ENCODE results near the gene LIPN.

LIPN gene

DNA sequence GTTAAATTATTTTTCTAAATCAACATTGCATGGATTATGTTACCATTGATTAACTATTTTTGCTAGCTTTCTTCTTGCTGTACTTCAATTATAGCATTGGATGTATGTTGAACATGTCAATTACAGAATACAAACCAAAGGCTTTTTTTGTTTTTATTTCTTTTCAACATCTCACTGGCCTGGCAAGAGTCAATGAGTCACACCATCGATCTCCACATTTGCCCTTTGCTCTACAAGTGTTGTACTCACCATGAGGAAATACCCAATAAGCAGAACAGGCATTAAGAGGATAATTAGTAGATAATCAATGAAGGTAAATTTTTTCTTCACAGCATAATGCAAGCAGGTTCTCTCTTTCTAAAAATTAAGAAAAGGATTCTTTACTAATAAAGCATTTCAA is 68.5 kb downstream of the LIPN start:
- no peak for DNase-seq
